Stimulated activated CD8-positive, alpha-beta memory T cell treated with anti-CD3 and anti-CD28 coated beads, Interleukin-15, amount 100 ng/mL, for 1 hour (primary cell): Measurements from ENCODE around the gene HMGXB3.
A peak's percentile ranks its signal among the peaks of the same experiment; 100 is the strongest.

Experiments used
- DNase-seq: peaks from one replicate; pipeline ENCODE4 v3.0.0-alpha.2; 2020; ENCODE audit warnings: low read depth

The HMGXB3 gene

GRCh38 chr5:149990518-149991376, 9.8 kb upstream of the HMGXB3 start:
- peak; percentile 48 for DNase-seq

GRCh38 chr5:149993471-149993870, 7.1 kb upstream of the HMGXB3 start:
- DNase-seq, result no peak

- no peak for DNase-seq
These were observed 4.9 kb upstream of the HMGXB3 start for GRCh38 chr5:149995385-149996204.

- DNase-seq, result no peak
These were observed 4.2 kb upstream of the HMGXB3 start for GRCh38 chr5:149996205-149996890.

GRCh38 chr5:149998281-149998680, 2.3 kb upstream of the HMGXB3 start:
- DNase-seq, result no peak

- no peak for DNase-seq
These were observed 1.2 kb upstream of the HMGXB3 start for GRCh38 chr5:149999359-149999758.

GRCh38 chr5:149999866-150000255, 678 bp upstream of the HMGXB3 start:
- DNase-seq, result no peak

- no peak for DNase-seq
These were observed 586 bp downstream of the HMGXB3 start for GRCh38 chr5:150000990-150001659.

- DNase-seq, result peak; percentile 29
These were observed 1.3 kb downstream of the HMGXB3 start for GRCh38 chr5:150001660-150002486.

GRCh38 chr5:150006318-150006717, 5.8 kb downstream of the HMGXB3 start:
- DNase-seq, result no peak

- DNase-seq, result no peak
These were observed 6.5 kb downstream of the HMGXB3 start for GRCh38 chr5:150007050-150007449.

- no peak for DNase-seq
These were observed 9.3 kb downstream of the HMGXB3 start for GRCh38 chr5:150009671-150010387.

- DNase-seq, result no peak
These were observed 13.4 kb downstream of the HMGXB3 start for GRCh38 chr5:150013931-150014330.

GRCh38 chr5:150014456-150014855, 13.9 kb downstream of the HMGXB3 start:
- no peak for DNase-seq

GRCh38 chr5:150015415-150015814, 14.9 kb downstream of the HMGXB3 start:
- DNase-seq, result no peak

- DNase-seq, result no peak
These were observed 16.0 kb downstream of the HMGXB3 start for GRCh38 chr5:150016537-150016936.

GRCh38 chr5:150017226-150018005, 16.9 kb downstream of the HMGXB3 start:
- no peak for DNase-seq

- DNase-seq, result no peak
These were observed 19.7 kb downstream of the HMGXB3 start for GRCh38 chr5:150020249-150020648.

- no peak for DNase-seq
These were observed 21.1 kb downstream of the HMGXB3 start for GRCh38 chr5:150021491-150022157.
